ENCODE measurements around the gene ADGRF5.
"Not testable (repeated sequence)": the region's sequence is repeated elsewhere in the genome, so short reads cannot be mapped to it uniquely, and the experiment has no call there.

The ADGRF5 gene

GRCh38 chr6:46893648-46894047 lies 28.1 kb downstream of the ADGRF5 start:
- in situ Hi-C loops (cut with MboI; ENCODE audit: low sequenced_read_pairs) = no loop called here

- in situ Hi-C loops (cut with MboI; ENCODE audit: low sequenced_read_pairs) = no loop called here
Measured at GRCh38 chr6:46891252-46891795, 30.4 kb downstream of the ADGRF5 start.

- in situ Hi-C loops (cut with MboI; ENCODE audit: low sequenced_read_pairs) = no loop called here
Measured at GRCh38 chr6:46888578-46888977, 33.2 kb downstream of the ADGRF5 start.

- in situ Hi-C loops (cut with MboI; ENCODE audit: low sequenced_read_pairs) = no loop called here
Measured at GRCh38 chr6:46888031-46888430, 33.7 kb downstream of the ADGRF5 start.

GRCh38 chr6:46882645-46883044 lies 39.1 kb downstream of the ADGRF5 start:
- in situ Hi-C loops (cut with MboI; ENCODE audit: low sequenced_read_pairs) = no loop called here

- in situ Hi-C loops (cut with MboI; ENCODE audit: low sequenced_read_pairs) = no loop called here
Measured at GRCh38 chr6:46879003-46879402, 42.7 kb downstream of the ADGRF5 start.

- in situ Hi-C loops (cut with MboI; ENCODE audit: low sequenced_read_pairs) = no loop called here
Measured at GRCh38 chr6:46876126-46876525, 45.6 kb downstream of the ADGRF5 start.

GRCh38 chr6:46867411-46867810 lies 54.3 kb downstream of the ADGRF5 start:
- in situ Hi-C loops (cut with MboI; ENCODE audit: low sequenced_read_pairs) = no loop called here

- in situ Hi-C loops (cut with MboI; ENCODE audit: low sequenced_read_pairs) = no loop called here
Measured at GRCh38 chr6:46865221-46865620, 56.5 kb downstream of the ADGRF5 start.

- in situ Hi-C loops (cut with MboI; ENCODE audit: low sequenced_read_pairs) = no loop called here
Measured at GRCh38 chr6:46863791-46864190, 57.9 kb downstream of the ADGRF5 start.

GRCh38 chr6:46862381-46862780 lies 59.4 kb downstream of the ADGRF5 start:
- in situ Hi-C loops (cut with MboI; ENCODE audit: low sequenced_read_pairs) = no loop called here

- in situ Hi-C loops (cut with MboI; ENCODE audit: low sequenced_read_pairs) = not testable (repeated sequence)
Measured at GRCh38 chr6:46855966-46856365, 65.8 kb downstream of the ADGRF5 start.

- in situ Hi-C loops (cut with MboI; ENCODE audit: low sequenced_read_pairs) = not testable (repeated sequence)
Measured at GRCh38 chr6:46851576-46851975, 70.2 kb downstream of the ADGRF5 start.

- in situ Hi-C loops (cut with MboI; ENCODE audit: low sequenced_read_pairs) = no loop called here
Measured at GRCh38 chr6:46850792-46851191, 70.9 kb downstream of the ADGRF5 start.

- in situ Hi-C loops (cut with MboI; ENCODE audit: low sequenced_read_pairs) = no loop called here
Measured at GRCh38 chr6:46849361-46849690, 72.4 kb downstream of the ADGRF5 start.

GRCh38 chr6:46848684-46849360 lies 72.9 kb downstream of the ADGRF5 start:
- in situ Hi-C loops (cut with MboI; ENCODE audit: low sequenced_read_pairs) = no loop called here

- in situ Hi-C loops (cut with MboI; ENCODE audit: low sequenced_read_pairs) = no loop called here
Measured at GRCh38 chr6:46845126-46845525, 76.6 kb downstream of the ADGRF5 start.

GRCh38 chr6:46842252-46842846 lies 79.4 kb downstream of the ADGRF5 start:
- in situ Hi-C loops (cut with MboI; ENCODE audit: low sequenced_read_pairs) = not testable (repeated sequence)

GRCh38 chr6:46838033-46838432 lies 83.7 kb downstream of the ADGRF5 start:
- in situ Hi-C loops (cut with MboI; ENCODE audit: low sequenced_read_pairs) = no loop called here

GRCh38 chr6:46834991-46835390 lies 86.7 kb downstream of the ADGRF5 start:
- in situ Hi-C loops (cut with MboI; ENCODE audit: low sequenced_read_pairs) = not testable (repeated sequence)

- in situ Hi-C loops (cut with MboI; ENCODE audit: low sequenced_read_pairs) = not testable (repeated sequence)
Measured at GRCh38 chr6:46834257-46834916, 87.4 kb downstream of the ADGRF5 start.

GRCh38 chr6:46832816-46833215 lies 88.9 kb downstream of the ADGRF5 start:
- in situ Hi-C loops (cut with MboI; ENCODE audit: low sequenced_read_pairs) = no loop called here
